ENCODE data around the gene MEGF11.

GRCh38 chr15:66080717-66081398, 172.7 kb downstream of the MEGF11 start:
- TF ChIP-seq FOXK2 (IDR thresholded peaks at IDR 0.05) (no peak), FOXM1 (IDR thresholded peaks at IDR 0.05; ENCODE audit: borderline replicate concordance) (no peak), SP1 (IDR thresholded peaks at IDR 0.05) (no peak), ELF4 (IDR thresholded peaks at IDR 0.05) (no peak), PKNOX1 (IDR thresholded peaks at IDR 0.05) (no peak), SUZ12 (IDR thresholded peaks at IDR 0.05) (no peak), TARDBP (IDR thresholded peaks at IDR 0.05) (no peak), ZNF384 (IDR thresholded peaks at IDR 0.05) (no peak)
